ENCODE results near the gene MAGEB16.

Gene MAGEB16

DNA sequence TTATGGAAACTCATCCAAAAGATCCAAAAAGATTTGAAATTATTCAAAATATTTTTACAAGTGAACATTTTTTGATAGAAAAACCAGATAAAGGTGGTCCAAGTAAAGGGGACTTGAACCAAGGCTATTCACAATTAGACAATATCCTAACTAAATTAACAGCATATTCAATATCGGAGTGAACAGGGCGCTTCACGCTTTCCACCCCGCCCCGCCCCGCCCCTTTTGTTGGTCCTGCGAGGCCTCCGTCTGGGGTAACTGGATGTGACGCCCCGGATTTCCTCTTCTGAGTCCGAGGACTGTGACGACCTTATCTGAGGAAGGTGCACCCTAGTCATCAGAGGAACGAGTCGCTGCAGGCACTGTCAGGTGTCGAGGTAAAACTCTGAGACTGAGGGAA, at the start of gene MAGEB16:
Gene MAGEB16 (plus strand): TSS at position 301 of the 400 bp plus-strand sequence. CDS start 3,855 bp downstream, outside the sequence.
- DNase-seq: no peak

DNA sequence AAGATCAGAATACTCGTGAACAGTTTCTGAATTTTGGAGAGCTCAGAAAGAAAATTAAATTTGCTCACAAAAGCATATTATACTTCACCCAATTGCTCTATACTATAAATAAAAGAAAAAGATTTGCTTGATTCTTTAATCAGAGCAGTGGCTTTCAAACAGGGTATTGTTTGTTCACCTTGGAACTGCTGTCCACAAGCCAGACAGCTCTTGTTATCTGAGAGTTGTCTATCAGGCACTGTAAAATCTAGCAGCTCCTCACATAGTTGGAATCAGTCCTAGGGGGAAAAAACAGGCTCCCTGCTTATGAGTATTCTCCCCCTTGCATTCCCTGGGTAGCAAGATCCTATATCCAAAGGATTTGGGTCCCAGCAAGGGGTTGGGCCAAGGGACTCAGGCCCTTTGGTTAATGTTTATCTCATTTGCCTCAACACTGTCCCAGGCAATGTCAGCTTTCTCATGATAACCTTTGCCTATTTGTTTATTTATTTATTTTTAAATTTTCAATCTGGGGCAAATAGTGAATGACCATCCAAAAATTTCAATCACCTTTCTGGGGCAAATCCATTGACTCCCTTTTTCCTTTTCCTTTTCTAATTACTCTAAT, 24.1 kb upstream of the MAGEB16 start:
- no peak for DNase-seq

DNA sequence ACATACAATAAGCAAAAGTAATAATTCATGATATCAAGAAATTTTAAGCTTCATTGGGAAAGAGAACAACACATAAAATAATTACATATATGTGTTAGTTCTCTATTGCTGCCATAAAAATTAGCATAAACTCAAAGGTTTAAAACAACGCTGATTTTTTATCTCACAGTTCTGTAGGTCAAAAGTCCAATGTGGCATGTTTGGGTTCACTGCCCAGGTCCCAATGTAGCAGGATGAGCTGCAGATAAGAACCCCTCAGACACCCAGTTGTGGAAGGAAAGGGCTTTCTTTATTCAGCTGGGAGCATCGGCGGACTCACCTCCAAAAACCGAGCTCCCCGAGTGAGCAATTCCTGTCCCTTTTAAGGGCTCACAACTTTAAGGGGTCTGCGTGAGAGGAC, 13.1 kb upstream of the MAGEB16 start:
- DNase-seq: no peak

DNA sequence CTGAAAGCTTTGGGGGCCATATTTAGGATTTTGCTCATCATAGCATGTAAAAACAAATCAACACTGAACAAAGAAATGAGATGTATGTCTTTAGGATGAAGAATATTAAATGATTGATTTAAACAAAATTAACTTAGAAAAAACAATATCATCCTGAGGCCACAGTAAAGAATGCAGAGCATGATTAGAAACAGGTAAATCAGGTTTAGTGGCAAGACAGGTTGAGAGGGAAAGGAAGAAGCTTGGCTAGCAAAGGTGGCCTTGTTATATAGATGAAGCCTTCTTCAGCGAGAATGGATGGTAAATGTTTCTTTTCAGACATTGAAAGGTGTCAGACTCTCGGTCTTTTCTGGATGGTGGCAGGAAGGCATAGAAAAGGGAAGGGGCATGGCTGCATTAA, 11.9 kb upstream of the MAGEB16 start:
- DNase-seq: no peak

DNA sequence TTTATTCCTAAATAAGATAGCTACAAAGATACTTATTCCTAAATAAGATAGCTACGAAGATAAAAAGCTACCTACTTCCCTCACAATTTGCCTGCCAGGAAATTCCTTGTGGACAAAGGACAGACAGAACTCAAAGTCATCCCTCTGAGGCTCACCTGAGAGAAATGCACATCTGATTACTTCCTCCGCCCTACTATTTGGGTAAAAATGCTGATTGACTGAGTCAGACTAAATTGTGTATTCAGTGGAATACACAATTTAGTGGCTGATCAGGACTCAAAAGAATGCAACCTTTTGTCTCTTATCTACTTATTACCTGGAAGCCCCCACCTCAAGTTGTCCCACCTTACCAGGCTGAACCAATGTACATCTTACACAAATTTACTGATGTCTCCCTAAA, 10.3 kb upstream of the MAGEB16 start:
- DNase-seq: no peak

DNA sequence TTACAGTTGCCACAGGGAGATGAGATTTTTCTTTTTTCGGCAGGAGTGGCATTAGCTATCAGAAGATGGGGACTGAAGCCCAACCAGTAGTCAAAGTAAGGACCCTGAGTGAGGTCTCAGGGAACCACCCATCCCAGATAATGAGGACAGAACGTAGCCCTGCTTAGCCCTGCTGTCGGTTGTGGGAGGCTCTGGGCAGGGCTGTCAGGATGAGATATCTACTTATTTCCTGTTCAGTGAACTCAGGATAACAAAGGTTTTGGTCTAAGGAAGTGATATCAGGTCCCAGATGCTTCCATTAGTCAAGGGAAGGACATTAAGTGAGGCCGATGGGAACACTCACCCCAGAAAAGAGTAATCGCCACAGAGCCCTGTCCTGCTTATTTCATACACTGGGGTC, 2.3 kb downstream of the MAGEB16 start:
- DNase-seq: no peak

DNA sequence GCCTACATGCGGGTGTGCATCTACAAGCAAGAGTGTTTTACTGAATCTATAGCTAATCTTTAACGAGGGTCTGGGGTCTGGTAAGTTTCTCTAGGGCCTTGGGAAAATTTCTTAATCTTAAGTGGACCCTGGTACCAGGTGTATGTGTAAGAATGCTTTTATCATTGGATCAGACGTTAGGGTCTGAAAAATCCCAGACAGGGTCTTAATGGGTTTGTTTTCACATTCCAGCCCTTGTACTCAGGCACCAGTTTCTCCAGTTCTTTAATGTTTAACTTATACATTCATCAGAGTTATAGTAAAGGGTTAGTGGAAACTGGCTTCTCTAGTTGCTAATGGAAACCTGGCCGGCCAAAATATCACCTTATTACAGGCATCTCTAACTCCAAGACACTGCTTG, 11.6 kb downstream of the MAGEB16 start:
- DNase-seq: no peak

GRCh38 chrX:35819241-35819640, 21.1 kb downstream of the MAGEB16 start:
- DNase-seq: no peak

- no peak for DNase-seq
Measured at GRCh38 chrX:35826503-35826902, 28.4 kb downstream of the MAGEB16 start.

DNA sequence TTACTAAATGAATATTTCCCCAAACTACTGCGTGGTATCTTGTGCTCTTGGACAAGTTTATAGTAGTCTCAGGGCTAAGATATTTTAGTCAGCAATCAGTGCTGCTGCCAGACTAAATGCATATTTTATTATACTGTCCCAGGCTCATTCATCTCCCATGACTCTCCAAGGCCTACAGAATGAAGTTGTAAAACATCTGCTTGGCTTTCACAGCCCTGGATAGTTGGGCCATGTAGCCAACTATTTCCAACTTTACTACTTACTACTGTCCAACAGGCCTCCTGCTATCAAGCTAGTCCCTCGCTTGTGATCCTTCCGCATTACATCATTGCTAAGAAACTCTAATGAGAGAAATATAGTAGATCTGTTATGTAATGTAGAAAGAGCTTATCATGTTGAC, 31.4 kb downstream of the MAGEB16 start:
- DNase-seq: no peak

- DNase-seq: no peak
Measured at GRCh38 chrX:35841872-35842271, 43.7 kb downstream of the MAGEB16 start.

DNA sequence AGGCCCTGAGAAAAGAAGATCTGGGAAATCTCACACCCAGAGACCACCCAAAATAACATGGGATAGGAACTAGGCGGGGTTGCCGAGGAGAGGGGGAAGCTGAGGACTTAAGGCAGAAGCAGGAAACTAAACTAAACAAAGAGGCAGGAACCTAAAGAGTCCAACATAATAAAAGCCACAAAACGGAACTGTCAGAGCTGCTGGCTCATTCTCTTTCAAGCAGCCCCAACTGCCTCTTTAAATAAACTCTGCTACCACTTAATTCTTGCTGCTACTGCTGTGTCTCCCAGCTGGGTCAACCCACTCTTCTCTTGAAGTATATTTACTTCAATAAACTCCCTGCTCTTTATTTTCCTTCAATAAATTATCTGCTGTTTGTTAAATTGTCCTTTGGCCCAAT, 44.5 kb downstream of the MAGEB16 start:
- DNase-seq: no peak

- no peak for DNase-seq
Measured at GRCh38 chrX:35847736-35848135, 49.6 kb downstream of the MAGEB16 start.

Measured in HCEC 1CT (cell line).